ENCODE measurements around the gene ETV4. TPM values are rescaled to one million over a fixed set of nuclear protein-coding genes. Genes with fewer than 3 reads are reported as not detected.
A peak's percentile ranks its signal among the peaks of the same experiment; 100 is the strongest.

The ETV4 gene
- total and polyA plus RNA-seq, 2 donors (not counting 1 experiment from before 2014, with no cell fraction given) = 0.33 to 1.8 TPM

GRCh38 chr17:43483674-43484551, 62.2 kb downstream of the ETV4 start, which contains the start of gene DHX8:
DHX8 (plus strand) TSS chr17:43483975; CDS start chr17:43484038, 63 bp downstream.
- H3K79me2 ChIP-seq (ENCODE audit: control insufficient read depth, insufficient read depth, low read length) = peaks cover 45% of the 10 kb centered on the region
- peak within 1 kb of the TSS; percentile 54 for H3K9ac ChIP-seq (ENCODE audit: insufficient read depth, low read length)
- peak within 1 kb of the TSS; percentile 100 for H3K4me2 ChIP-seq (ENCODE audit: extremely low read depth, insufficient read depth, low read length)
- peak within 1 kb of the TSS; percentile 86 for H2AFZ ChIP-seq (ENCODE audit: low read length)
- TF ChIP-seq EZH2 (IDR thresholded peaks at IDR 0.05; ENCODE audit: low read length, missing control alignments) (no peak), CTCF (conservative IDR thresholded peaks at IDR 0.05 in 1 of 2, IDR thresholded peaks at IDR 0.05 in 1 of 2; ENCODE audit: low read depth in 1 of 2, low read length in 2 of 2) (peak; percentile 100)
- peak; percentile 99 for DNase-seq (ENCODE audit: low read depth in 2 of 2)
- H3K4me3 ChIP-seq (replicated peaks in 1 of 4; ENCODE audit: control extremely low read depth in 1 of 4, insufficient read depth in 1 of 4, low read depth in 3 of 4, low read length in 4 of 4) = peak within 1 kb of the TSS; percentile 53 to 99 (median 90)
- H3K27ac ChIP-seq (ENCODE audit: insufficient read depth, low read length) = peak within 1 kb of the TSS; percentile 82
- no peaks in the 10 kb centered on the region for H4K20me1 ChIP-seq (ENCODE audit: control insufficient read depth, extremely low read depth, insufficient read depth, low read length)
- H3K27me3 ChIP-seq (ENCODE audit: control insufficient read depth, insufficient read depth, low read length) = no peaks in the 10 kb centered on the region
- H3K9me3 ChIP-seq (ENCODE audit: control insufficient read depth, insufficient read depth, low read depth, low read length) = no peaks in the 10 kb centered on the region
- H3K4me1 ChIP-seq (ENCODE audit: control insufficient read depth, extremely low read depth, insufficient read depth, low read length) = peaks cover 7% of the 10 kb centered on the region
- H3K36me3 ChIP-seq (ENCODE audit: control insufficient read depth, insufficient read depth, low read length) = no peaks in the 10 kb centered on the region

GRCh38 chr17:43482103-43483012, 63.8 kb downstream of the ETV4 start:
- Histone ChIP-seq H3K36me3 (ENCODE audit: control insufficient read depth, insufficient read depth, low read length) (no peaks in the 10 kb centered on the region), H3K4me3 (replicated peaks in 1 of 4; ENCODE audit: control extremely low read depth in 1 of 4, insufficient read depth in 1 of 4, low read depth in 3 of 4, low read length in 4 of 4) (no peak overlapping the region), H2AFZ (ENCODE audit: low read length) (peak overlapping the region; percentile 36), H4K20me1 (ENCODE audit: control insufficient read depth, extremely low read depth, insufficient read depth, low read length) (no peaks in the 10 kb centered on the region), H3K27ac (ENCODE audit: insufficient read depth, low read length) (no peak overlapping the region), H3K4me1 (ENCODE audit: control insufficient read depth, extremely low read depth, insufficient read depth, low read length) (peaks cover 7% of the 10 kb centered on the region), H3K9ac (ENCODE audit: insufficient read depth, low read length) (no peak overlapping the region), H3K9me3 (ENCODE audit: control insufficient read depth, insufficient read depth, low read depth, low read length) (no peaks in the 10 kb centered on the region), H3K4me2 (ENCODE audit: extremely low read depth, insufficient read depth, low read length) (no peak overlapping the region), H3K79me2 (ENCODE audit: control insufficient read depth, insufficient read depth, low read length) (peaks cover 33% of the 10 kb centered on the region), H3K27me3 (ENCODE audit: control insufficient read depth, insufficient read depth, low read length) (no peaks in the 10 kb centered on the region)
- no peak for DNase-seq (ENCODE audit: low read depth in 2 of 2)
- TF ChIP-seq CTCF (conservative IDR thresholded peaks at IDR 0.05 in 1 of 2, IDR thresholded peaks at IDR 0.05 in 1 of 2; ENCODE audit: low read depth in 1 of 2, low read length in 2 of 2) = no peak
- TF ChIP-seq EZH2 (IDR thresholded peaks at IDR 0.05; ENCODE audit: low read length, missing control alignments) = no peak

- Histone ChIP-seq H3K79me2 (ENCODE audit: control insufficient read depth, insufficient read depth, low read length) (peaks cover 10% of the 10 kb centered on the region), H3K27me3 (ENCODE audit: control insufficient read depth, insufficient read depth, low read length) (no peaks in the 10 kb centered on the region), H3K4me1 (ENCODE audit: control insufficient read depth, extremely low read depth, insufficient read depth, low read length) (peaks cover 5% of the 10 kb centered on the region), H4K20me1 (ENCODE audit: control insufficient read depth, extremely low read depth, insufficient read depth, low read length) (no peaks in the 10 kb centered on the region), H3K4me2 (ENCODE audit: extremely low read depth, insufficient read depth, low read length) (no peak overlapping the region), H3K9me3 (ENCODE audit: control insufficient read depth, insufficient read depth, low read depth, low read length) (no peaks in the 10 kb centered on the region), H3K27ac (ENCODE audit: insufficient read depth, low read length) (no peak overlapping the region), H2AFZ (ENCODE audit: low read length) (no peak overlapping the region), H3K36me3 (ENCODE audit: control insufficient read depth, insufficient read depth, low read length) (no peaks in the 10 kb centered on the region), H3K4me3 (replicated peaks in 1 of 4; ENCODE audit: control extremely low read depth in 1 of 4, insufficient read depth in 1 of 4, low read depth in 3 of 4, low read length in 4 of 4) (no peak overlapping the region), H3K9ac (ENCODE audit: insufficient read depth, low read length) (no peak overlapping the region)
- DNase-seq (ENCODE audit: low read depth in 2 of 2) = no peak
- TF ChIP-seq CTCF (conservative IDR thresholded peaks at IDR 0.05 in 1 of 2, IDR thresholded peaks at IDR 0.05 in 1 of 2; ENCODE audit: low read depth in 1 of 2, low read length in 2 of 2) (no peak), EZH2 (IDR thresholded peaks at IDR 0.05; ENCODE audit: low read length, missing control alignments) (no peak)
These were observed 66.2 kb downstream of the ETV4 start for GRCh38 chr17:43479948-43480347.

Data from fibroblast of lung (primary cell).